GM12801 (cell line): ENCODE data around the gene POFUT2.

ENCODE experiments used
- CTCF ChIP-seq: IDR thresholded peaks from one replicate; pipeline ENCODE4 v1.5.1; 2011; ENCODE audit warnings: control low read depth; ENCODE audit not compliant: insufficient read length; ENCODE audit errors: extremely low read depth

Gene POFUT2

GRCh38 chr21:45304945-45305344 lies 17.2 kb upstream of the POFUT2 start:
- TF ChIP-seq CTCF = no peak

DNA sequence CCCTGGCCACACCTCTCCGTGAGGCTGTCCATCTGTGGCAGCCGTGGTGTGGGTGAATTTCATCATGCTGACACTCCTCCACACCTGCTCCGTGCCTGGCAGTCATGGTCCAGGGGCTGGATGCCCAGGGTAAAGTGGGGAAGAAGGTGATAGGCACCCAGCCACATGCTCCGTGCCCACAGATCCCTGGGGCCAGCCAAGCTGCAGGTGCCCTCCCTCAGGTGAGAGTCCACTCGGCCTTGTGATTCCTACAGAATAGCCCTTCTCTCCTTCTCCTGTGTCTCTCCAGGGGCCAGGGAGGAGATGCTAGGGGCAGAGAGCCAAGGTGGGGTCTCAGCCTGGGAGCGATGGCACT lies 16.8 kb upstream of the POFUT2 start:
- TF ChIP-seq CTCF = no peak

- TF ChIP-seq CTCF = no peak
Measured at GRCh38 chr21:45303751-45304475, 16.2 kb upstream of the POFUT2 start.

DNA sequence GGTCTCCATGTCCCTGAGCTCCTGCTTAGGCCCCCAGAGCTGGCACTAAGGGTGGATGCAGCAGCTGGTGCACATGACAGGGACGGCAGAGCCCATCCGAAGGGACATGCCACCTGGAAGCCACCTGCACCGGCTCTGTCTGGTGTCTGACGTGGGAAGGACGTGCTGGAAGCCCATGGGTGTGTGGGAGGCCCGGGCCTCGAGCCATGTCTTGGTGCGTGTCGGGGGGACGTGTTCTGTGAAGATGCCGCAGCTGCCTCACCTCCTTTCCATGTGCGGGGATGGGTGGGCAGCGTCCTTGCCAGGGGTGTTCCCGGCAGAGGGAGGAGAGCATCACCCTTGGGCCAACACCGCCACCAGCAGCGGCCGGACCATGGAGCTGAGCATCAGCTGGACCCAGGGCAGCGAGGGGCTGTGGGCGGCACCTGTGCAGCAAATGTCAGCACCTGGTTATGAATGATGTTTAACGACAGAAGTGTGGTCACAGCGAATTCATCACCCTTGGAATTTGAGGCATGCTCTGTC lies 15.5 kb upstream of the POFUT2 start:
- no peak for TF ChIP-seq CTCF

GRCh38 chr21:45302082-45303061 lies 14.7 kb upstream of the POFUT2 start:
- TF ChIP-seq CTCF = no peak

- no peak for TF ChIP-seq CTCF
Measured at GRCh38 chr21:45301521-45302081, 13.9 kb upstream of the POFUT2 start.
